Panc1 (cell line): ENCODE results near the gene GNL3L. TPM values are rescaled to one million over a fixed set of nuclear protein-coding genes. Genes with fewer than 3 reads are reported as not detected.
A peak's percentile ranks its signal among the peaks of the same experiment; 100 is the strongest.
"Not testable (repeated sequence)": the region's sequence is repeated elsewhere in the genome, so short reads cannot be mapped to it uniquely, and the experiment has no call there.

Source experiments
- ATAC-seq: fragments of 200-7000 bp; cut with Tn5 transposase; 2 replicates; pipeline ENCODE4 v1.9.1; 2020; ENCODE audit warnings: mild to moderate bottlenecking, moderate library complexity
- BruUV-seq: library from RNA; stranded (reverse); fragments of 400-500 nt; replicated peaks from 2 replicates; lab custom pipeline; 2021; lab: Mats Ljungman, UMichigan
- CTCF ChIA-PET: fragments of 300-600 bp; sonication (Branson Sonifier 250); formaldehyde crosslinking; loops from one replicate; lab custom pipeline; 2022; ENCODE audit warnings: antibody characterized with exemption; lab: Charles Lee
- POLR2A ChIA-PET: fragments of 300-600 bp; sonication (Branson Sonifier 250); formaldehyde crosslinking; loops from one replicate; lab custom pipeline; 2022; ENCODE audit warnings: antibody characterized with exemption; lab: Charles Lee
- DNase-seq: peaks from one replicate; pipeline ENCODE4 v3.0.0-alpha.2; 2010; ENCODE audit warnings: low read depth, low spot score
- H3K27ac ChIP-seq: 2 replicates; pipeline ENCODE4 v1.5.1; 2011; ENCODE audit warnings: mild to moderate bottlenecking, low read length, inconsistent platforms
- H3K27me3 ChIP-seq: fragments of 200-500 bp; sonication (Bioruptor generic); 2 replicates; pipeline ENCODE4 v1.6.0; 2014; ENCODE audit warnings: low read length, inconsistent platforms; ENCODE audit not compliant: control insufficient read depth, insufficient read depth
- H3K36me3 ChIP-seq: fragments of 200-500 bp; sonication (Bioruptor generic); 2 replicates; pipeline ENCODE4 v1.5.1; 2014; ENCODE audit warnings: inconsistent platforms, mild to moderate bottlenecking, low read length, moderate library complexity; ENCODE audit not compliant: control insufficient read depth, insufficient read depth
- H3K4me1 ChIP-seq: 2 replicates; pipeline ENCODE4 v1.5.1; 2011; ENCODE audit warnings: inconsistent platforms, mild to moderate bottlenecking, low read length, moderate library complexity; ENCODE audit not compliant: control insufficient read depth, insufficient read depth
- H3K4me3 ChIP-seq, 2 experiments: 2 replicates each; pipeline ENCODE4 v1.5.1; 2011 to 2012; ENCODE audit warnings: low read depth in 2 of 2, low read length in 2 of 2, mild to moderate bottlenecking in 2 of 2, inconsistent platforms in 1 of 2, moderate library complexity in 1 of 2
- H3K9me3 ChIP-seq: fragments of 200-500 bp; sonication (Bioruptor generic); 2 replicates; pipeline ENCODE4 v1.5.1; 2014; ENCODE audit warnings: low read depth, mild to moderate bottlenecking, inconsistent platforms, low read length, moderate library complexity; ENCODE audit not compliant: control insufficient read depth, insufficient read depth
- POLR2AphosphoS5 ChIP-seq: IDR thresholded peaks from 2 replicates; pipeline ENCODE4 v1.6.1; 2012; ENCODE audit warnings: mild to moderate bottlenecking, low read depth, low read length, moderate library complexity
- SIN3A ChIP-seq: IDR thresholded peaks from 2 replicates; pipeline ENCODE4 v1.6.1; 2012; ENCODE audit warnings: low read depth, mild to moderate bottlenecking, low read length, moderate library complexity, borderline replicate concordance; ENCODE audit not compliant: insufficient read depth
- TCF7L2 ChIP-seq: IDR thresholded peaks from 2 replicates; pipeline ENCODE4 v1.6.1; 2011; ENCODE audit warnings: mild to moderate bottlenecking, low read depth, low read length, inconsistent platforms
- in situ Hi-C: cut with HindIII; loops from 2 replicates; pipeline ENCODE4 v1.10.0; 2016; ENCODE audit warnings: low sequenced_read_pairs, low pct_unique_long_range_greater_than_20kb
- intact Hi-C: fragments of 100-400 bp; cut with micrococcal nuclease; formaldehyde crosslinking; loops from one replicate; pipeline ENCODE4 v1.10.0; 2022; ENCODE audit not compliant: unreplicated experiment
- total RNA-seq: library from RNA; stranded (reverse); gene quantifications from one replicate; pipeline ENCODE4 v1.2.1, GENCODE V29; 2021; ENCODE audit not compliant: unreplicated experiment
- TF ChIP-seq, protein P1 (sequence below), 2 experiments: IDR thresholded peaks; 2 replicates each; pipeline ENCODE4 v1.6.1; 2011 to 2012; ENCODE audit warnings: low read depth in 2 of 2, control low read depth in 1 of 2, low read length in 1 of 2, mild to moderate bottlenecking in 1 of 2, moderate library complexity in 1 of 2; ENCODE audit not compliant: insufficient read depth in 1 of 2
- TF ChIP-seq, protein P2 (sequence below): fragments of 450-650 bp; IDR thresholded peaks from 2 replicates; pipeline ENCODE4 v1.5.1; 2017; ENCODE audit warnings: mild to moderate bottlenecking

GNL3L gene
- total RNA-seq, 1 experiment from 2014 or later = 62.5 TPM

DNA sequence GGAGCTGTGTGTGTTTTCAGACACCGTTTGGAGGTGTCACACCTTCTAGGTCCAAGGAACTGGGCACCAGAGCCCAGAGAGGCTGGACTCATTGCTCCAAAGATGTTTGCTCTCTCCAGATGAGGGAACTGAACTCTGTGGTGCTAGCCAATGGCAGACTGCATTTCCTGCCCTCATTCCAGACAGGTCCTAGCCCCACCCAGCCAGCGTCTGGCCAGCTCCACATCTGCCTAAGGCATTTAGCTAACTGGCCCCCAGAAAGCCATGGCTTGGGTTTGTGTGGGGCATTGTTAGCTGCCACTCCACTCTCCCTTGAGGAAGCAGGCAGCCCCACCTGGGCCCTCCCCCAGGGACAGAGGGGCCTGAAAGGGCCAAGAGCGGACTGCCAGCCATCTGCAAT lies 45.4 kb upstream of the GNL3L start:
- no peak overlapping the region for H3K4me3 ChIP-seq
- H3K36me3 ChIP-seq = no peaks in the 10 kb centered on the region
- intact Hi-C loops (no loop called here), in situ Hi-C loops (no loop called here)
- ChIA-PET POLR2A (no interaction called here), CTCF (interaction anchor here (0.6 kb wide), 1 partner anchor 12 kb away, joined by 3 read pairs; no protein-coding TSS in a partner anchor)
- no TSS peak for BruUV-seq
- TF ChIP-seq POLR2AphosphoS5 (no peak), TCF7L2 (no peak), SIN3A (no peak)
- TF ChIP-seq, protein P1, sequence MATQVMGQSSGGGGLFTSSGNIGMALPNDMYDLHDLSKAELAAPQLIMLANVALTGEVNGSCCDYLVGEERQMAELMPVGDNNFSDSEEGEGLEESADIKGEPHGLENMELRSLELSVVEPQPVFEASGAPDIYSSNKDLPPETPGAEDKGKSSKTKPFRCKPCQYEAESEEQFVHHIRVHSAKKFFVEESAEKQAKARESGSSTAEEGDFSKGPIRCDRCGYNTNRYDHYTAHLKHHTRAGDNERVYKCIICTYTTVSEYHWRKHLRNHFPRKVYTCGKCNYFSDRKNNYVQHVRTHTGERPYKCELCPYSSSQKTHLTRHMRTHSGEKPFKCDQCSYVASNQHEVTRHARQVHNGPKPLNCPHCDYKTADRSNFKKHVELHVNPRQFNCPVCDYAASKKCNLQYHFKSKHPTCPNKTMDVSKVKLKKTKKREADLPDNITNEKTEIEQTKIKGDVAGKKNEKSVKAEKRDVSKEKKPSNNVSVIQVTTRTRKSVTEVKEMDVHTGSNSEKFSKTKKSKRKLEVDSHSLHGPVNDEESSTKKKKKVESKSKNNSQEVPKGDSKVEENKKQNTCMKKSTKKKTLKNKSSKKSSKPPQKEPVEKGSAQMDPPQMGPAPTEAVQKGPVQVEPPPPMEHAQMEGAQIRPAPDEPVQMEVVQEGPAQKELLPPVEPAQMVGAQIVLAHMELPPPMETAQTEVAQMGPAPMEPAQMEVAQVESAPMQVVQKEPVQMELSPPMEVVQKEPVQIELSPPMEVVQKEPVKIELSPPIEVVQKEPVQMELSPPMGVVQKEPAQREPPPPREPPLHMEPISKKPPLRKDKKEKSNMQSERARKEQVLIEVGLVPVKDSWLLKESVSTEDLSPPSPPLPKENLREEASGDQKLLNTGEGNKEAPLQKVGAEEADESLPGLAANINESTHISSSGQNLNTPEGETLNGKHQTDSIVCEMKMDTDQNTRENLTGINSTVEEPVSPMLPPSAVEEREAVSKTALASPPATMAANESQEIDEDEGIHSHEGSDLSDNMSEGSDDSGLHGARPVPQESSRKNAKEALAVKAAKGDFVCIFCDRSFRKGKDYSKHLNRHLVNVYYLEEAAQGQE (IDR thresholded peaks at IDR 0.05; ENCODE audit: insufficient read depth in 1 of 2, low read depth in 2 of 2, low read length in 1 of 2) = no peak
- TF ChIP-seq, protein P2, sequence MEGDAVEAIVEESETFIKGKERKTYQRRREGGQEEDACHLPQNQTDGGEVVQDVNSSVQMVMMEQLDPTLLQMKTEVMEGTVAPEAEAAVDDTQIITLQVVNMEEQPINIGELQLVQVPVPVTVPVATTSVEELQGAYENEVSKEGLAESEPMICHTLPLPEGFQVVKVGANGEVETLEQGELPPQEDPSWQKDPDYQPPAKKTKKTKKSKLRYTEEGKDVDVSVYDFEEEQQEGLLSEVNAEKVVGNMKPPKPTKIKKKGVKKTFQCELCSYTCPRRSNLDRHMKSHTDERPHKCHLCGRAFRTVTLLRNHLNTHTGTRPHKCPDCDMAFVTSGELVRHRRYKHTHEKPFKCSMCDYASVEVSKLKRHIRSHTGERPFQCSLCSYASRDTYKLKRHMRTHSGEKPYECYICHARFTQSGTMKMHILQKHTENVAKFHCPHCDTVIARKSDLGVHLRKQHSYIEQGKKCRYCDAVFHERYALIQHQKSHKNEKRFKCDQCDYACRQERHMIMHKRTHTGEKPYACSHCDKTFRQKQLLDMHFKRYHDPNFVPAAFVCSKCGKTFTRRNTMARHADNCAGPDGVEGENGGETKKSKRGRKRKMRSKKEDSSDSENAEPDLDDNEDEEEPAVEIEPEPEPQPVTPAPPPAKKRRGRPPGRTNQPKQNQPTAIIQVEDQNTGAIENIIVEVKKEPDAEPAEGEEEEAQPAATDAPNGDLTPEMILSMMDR = no peak
- no peak for DNase-seq
- H3K4me1 ChIP-seq = peaks cover 21% of the 10 kb centered on the region
- no peaks in the 10 kb centered on the region for H3K27me3 ChIP-seq
- no peaks in the 10 kb centered on the region for H3K9me3 ChIP-seq
- no peak overlapping the region for H3K27ac ChIP-seq
- ATAC-seq = no peak

DNA sequence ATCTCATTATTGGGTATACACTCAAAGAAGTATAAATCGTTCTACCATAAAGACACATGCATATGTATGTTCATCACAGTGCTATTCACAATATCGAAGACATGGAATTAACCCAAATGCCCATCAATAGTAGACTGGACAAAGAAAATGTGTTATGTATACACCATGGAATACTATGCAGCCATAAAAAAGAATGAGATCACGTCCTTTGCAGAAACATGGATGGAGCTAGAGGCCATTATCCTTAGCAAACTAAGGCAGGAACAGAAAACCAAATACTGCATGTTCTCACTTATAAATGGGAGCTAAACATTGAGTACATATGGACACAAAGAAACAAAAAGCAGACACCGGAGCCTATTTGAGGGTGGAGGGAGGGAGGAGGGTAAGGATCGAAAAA lies 40.2 kb upstream of the GNL3L start:
- H3K4me3 ChIP-seq, ATAC-seq, in situ Hi-C loops, H3K36me3 ChIP-seq, BruUV-seq, POLR2A ChIA-PET, DNase-seq, H3K9me3 ChIP-seq, H3K27me3 ChIP-seq, CTCF ChIA-PET, H3K27ac ChIP-seq, intact Hi-C loops: not testable (repeated sequence)
- peaks cover 10% of the 10 kb centered on the region for H3K4me1 ChIP-seq

DNA sequence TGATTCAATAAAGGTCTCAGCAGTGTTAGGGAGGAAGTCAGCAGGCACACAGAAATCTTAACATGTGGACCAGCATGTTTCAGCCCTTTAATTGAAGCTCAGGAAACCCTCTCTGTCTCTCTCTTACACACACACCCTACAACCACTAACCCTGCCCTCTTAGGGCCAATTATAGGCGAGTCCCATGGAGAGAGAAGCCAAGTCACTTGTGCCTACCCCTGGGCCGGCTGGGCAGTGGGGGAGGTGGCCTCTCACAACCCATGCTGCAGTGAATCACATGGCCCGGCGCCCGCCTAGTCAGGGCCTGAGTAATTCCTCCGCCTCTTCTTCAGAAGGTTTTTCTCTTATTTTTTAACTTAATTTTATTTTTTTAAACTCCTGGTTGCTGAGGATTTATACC lies 37.7 kb upstream of the GNL3L start:
- TF ChIP-seq SIN3A = no peak
- TF ChIP-seq, protein P1 (IDR thresholded peaks at IDR 0.05; ENCODE audit: insufficient read depth in 1 of 2, low read depth in 2 of 2, low read length in 1 of 2) = no peak
- no peak for TF ChIP-seq TCF7L2
- TF ChIP-seq, protein P2 = no peak
- no peak for TF ChIP-seq POLR2AphosphoS5
- CTCF ChIA-PET = no interaction called here
- Histone ChIP-seq H3K4me1 (peaks cover 11% of the 10 kb centered on the region), H3K4me3 (no peak overlapping the region), H3K36me3 (no peaks in the 10 kb centered on the region), H3K9me3 (no peaks in the 10 kb centered on the region), H3K27me3 (no peaks in the 10 kb centered on the region), H3K27ac (no peak overlapping the region)
- DNase-seq (no peak), ATAC-seq (no peak)
- intact Hi-C loops = no loop called here
- TSS peak; percentile 55 for BruUV-seq
- in situ Hi-C loops = no loop called here
- POLR2A ChIA-PET = no interaction called here
